Activated CD8-positive, alpha-beta memory T cell treated with anti-CD3 and anti-CD28 coated beads for 1 hour (primary cell): ENCODE results near the gene MAFB.

Source experiments
- DNase-seq, 2 donors: peaks; one replicate each; pipeline ENCODE4 v3.0.0-alpha.2; 2020; ENCODE audit warnings: low read depth in 1 of 2; ENCODE audit errors: extremely low read depth in 1 of 2

The MAFB gene

DNA sequence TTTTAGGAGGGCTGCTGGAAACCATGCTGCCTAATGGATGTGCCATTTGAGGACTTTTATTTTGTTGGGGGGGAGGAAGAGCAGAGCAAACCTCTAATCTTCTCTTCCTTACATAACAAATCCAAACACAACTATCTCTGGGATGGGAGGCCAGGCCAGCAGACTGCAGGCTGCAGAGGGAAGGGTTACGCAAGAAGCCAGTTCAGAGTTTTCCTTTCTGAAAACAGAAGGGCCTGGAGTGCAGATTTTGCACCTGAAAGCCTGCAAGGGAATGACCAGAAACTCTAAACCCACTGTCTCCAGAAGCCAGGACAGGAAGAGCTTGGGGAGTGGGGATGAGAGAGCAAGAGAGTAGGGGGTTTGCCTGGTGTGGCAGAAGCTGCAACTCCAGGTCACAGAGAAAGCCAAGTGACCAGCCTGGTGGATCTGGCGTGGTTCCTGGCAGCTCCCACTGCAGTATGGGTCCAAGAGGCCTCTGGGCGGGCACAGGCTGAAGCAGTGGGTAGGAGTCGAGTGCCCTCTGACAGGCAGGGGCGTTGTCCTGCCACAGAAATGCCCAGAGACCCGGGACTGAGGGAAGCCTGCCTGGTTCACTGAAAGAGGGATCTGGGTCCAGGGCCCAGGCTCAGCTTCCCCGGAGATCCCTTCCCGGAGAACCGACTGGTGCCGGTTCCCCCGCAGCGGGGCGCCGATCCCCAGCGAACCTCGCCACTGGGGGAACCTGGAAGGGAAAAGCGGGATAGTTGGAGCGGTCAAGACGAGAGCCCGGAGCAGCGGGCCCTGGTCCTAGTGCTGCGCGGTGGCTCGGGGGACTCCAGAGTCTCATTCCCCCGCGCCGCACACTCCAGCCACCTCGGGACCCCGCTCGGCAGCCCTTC lies 6.7 kb downstream of the MAFB start:
- no peak for DNase-seq

DNA sequence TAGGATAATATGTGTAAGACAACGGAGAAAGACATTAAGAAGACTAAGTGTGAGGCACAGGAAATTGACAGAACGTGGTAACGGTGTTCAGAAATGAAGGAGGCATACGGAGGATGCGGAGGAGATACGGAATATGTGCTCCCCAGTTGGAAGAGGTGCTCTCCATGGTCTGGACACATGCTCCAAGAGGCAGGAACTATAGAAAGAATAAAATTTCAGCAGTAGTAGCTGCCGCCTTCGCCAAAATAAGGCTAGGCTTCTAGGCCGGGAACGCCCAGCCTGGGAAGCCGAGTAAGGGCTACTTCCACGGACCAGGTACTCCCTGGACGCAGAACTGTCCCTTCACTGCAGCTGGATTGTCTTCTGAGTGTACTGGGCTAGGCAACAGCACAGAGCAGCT lies 7.4 kb downstream of the MAFB start:
- DNase-seq: no peak

DNA sequence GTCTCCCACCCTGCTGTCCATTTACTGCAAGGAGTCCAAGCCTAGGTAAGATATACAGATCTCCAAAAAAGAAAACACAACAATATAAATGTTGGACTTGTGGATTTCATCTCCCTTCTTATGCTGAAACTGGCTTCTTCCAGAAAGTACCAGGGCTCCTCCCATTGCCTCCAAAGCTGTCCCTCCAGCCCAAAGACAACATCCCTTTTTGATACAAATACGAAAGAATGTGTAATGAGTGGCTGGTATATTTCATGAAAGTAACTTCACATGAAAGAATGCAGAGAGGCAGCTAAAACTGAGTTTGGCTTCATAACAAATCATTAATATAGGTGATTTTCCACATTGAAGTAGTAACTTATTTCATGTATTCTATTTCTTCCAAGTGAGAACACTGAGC lies 7.9 kb downstream of the MAFB start:
- no peak for DNase-seq

DNA sequence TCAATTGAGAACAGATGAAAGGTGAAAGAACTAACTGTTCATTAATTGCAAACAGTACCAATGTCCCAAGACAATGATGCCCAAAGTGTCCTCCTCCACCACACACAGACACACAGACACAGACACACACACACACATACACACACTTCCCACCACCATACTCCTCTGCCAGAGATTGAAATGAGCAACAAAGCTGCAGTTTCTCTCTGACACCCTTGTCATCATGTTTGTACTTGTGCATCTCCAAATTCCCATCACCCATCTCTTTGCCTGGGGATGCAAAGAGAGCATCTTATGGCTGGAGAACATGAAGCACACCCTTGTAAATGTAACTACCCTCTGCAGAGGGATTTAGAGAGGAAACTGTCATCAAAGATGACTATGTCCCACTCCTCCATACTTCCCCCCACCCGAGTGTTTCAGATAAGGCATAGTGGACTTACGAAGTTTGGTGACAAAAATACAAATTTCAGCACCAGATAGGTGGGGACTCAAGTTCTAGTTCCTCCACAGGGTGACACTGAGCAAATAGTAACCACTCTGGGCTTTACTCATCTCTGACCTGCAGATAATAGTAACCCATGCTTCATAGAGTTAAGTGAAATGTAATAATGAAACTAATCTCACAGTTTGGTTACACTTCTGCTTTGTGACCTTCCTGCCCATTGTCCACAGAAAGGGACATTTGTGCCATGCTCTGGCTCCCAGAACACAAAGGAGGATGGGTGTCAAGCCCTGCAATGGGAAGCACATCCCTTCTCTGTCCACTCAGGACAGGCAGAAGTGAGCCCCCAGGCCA lies 8.7 kb downstream of the MAFB start:
- no peak for DNase-seq

DNA sequence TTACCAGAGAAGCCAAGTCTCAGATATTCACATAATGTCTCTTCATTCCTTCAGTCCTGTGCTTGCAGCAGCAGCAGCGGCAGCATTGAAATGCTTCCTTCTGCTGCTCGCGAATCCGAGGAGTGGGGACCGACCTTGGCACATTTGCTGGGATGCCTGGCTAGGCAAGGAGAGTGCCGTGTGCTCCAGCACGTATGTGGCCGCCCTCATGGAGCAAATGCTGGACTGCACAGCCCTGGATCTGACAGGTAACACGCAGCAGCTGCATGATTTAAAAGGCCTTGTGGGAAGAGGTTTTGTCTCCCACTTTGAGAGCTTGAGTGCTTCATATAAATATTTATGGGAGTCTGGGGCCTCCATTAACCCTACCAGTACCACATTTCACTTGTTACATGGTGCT lies 9.9 kb downstream of the MAFB start:
- no peak for DNase-seq

DNA sequence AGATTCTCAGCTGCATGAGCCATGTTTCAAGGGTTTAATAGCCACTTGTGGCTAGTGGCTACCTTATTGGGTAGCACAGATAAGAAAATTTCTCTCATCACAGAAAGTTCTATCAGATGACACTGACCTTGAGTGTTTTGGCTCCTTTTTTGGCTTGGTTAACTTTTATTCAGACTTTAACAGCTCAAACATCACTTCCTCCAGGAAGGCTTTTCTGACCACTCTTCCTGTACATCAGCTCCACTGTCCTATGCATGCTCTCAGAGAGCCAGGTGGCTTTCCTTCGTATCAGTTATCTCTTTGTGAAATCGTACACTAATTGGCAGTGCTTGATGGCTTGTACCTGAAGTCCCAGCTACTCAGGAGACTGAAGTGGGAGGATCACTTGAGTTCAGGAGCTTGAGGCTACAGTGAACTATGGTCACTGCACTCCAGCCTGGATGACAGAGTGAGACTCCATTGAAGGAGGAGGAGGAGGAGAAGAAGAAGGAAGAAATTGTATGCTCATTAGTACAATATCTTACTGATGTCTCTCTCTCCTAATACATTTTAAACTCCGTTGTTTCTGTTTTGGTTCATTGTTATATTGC lies 10.7 kb downstream of the MAFB start:
- DNase-seq: no peak

DNA sequence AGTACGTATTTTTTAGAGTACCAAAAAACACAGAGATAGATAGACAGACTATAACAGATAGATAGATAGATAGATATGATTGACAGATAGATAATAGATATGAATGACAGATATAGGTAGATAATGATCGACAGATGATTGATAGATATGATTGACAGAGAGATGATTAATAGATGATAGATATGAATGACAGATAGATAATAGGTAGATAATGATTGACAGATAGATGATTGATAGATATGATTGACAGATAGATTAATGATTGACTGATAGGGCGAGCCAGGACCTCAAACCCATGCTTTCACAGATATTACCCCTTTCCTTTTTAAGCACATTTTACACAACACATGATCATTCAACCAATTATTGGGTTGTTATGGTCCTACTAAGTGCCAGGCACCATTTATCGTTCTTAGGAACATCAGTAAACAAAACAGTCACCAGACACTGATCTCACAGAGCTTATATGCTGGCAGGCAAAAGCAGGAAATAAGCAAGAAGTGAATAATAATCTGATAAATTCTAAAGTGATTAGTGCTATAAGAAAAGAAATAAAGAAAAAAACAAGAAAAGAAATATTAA lies 11.6 kb downstream of the MAFB start:
- no peak for DNase-seq

DNA sequence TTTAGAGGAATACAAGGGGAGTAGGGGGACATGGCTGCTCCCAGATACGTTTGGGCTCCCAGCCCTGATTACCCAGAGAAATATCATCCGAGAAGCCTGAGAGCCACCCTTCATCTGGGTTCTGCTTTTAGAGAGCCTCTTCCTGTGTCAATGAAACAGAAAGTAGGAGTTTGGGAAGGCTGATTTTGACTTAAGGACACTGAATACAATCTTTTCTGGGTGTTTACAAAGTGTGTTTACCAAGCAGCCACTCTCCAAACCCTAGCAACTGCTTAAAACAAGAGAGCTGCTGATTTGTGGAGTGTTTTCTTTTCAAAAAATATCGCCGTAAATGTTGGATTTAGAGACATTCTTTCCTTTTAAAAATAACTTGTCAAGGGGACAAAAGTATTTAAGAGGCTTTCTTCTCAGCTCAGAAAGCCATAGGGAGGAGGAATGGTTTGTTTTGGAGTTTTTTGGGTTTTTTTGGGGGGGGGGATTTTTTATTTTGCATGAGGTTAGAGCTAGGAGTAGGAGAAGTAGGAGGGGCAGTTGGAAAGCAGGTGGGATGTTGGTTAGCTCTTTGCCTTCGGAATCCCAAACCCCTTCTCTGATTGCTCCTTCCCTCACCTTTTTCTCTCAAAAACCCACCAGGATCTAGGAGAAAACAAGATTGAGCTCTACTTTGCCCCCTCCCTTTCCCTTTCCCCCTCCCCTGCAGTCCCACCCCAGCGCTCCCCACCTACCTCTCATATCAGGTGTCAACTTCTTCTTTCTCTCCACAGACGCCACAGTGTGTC lies 12.4 kb downstream of the MAFB start:
- no peak for DNase-seq

DNA sequence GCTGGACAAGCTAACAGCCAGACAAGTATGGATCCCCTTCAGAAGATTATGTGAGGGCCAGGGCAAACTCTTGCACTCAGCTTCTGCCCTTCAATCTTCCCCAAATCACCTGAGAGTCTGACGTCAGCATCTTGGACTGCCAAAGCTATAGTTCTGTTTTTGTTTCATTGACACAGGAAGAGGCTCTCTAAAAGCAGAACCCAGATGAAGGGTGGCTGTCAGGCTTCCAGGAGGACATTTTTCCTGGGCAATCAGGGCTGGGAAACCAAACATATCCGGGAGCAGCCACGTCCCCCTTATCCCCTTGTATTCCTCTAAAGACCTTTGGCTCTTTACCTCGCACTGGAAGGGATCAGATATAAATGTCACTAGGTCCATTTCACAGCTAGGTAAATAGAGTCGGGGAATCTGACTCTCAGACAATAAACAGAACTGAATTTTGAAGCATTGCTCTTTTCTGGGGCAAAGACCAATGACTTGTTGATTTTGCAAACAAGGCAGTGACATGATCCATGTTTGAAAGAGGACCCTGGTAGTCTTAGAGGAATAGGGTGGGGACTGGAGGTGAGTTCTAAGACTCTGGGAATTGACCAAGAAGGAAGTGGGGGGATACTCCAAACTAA lies 13.3 kb downstream of the MAFB start:
- DNase-seq: no peak

DNA sequence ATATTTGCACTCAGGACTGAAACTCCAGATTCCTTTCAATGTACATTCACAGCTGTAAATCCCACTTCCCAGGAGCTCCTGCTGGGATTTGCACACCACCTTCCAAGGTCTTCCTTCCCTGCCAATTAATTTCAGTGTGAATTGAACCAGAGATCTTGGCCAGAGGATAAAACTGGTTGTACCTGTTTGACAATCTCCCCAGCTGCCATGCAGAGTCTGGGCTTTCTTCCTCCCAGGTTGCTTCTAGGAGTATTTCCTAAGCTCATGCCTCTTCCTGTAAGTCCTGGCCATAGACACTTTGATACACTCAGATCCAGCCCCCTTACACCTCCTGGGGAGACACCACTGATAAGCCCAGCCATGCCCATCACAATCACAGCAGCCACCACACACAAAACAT lies 15.6 kb downstream of the MAFB start:
- no peak for DNase-seq

DNA sequence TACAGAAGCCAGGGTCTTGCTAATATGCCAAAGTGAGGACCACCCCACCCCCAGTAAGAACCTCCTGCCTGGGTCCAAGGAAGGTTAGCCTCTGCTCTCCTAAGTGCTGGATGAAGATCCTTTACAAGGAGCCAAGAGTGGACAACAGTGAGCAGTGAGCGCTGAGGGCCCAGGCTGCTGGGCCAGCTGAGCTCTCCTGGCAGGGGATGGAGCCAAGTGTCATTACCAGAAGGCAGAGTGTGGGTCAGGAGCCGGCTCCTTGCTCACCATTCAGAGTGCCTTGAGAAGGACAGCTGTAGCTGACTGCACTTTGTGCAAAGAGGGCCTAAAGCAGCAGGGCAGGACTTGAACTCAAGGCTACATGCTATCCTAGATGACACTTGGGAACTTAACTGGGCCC lies 16.9 kb downstream of the MAFB start:
- no peak for DNase-seq

DNA sequence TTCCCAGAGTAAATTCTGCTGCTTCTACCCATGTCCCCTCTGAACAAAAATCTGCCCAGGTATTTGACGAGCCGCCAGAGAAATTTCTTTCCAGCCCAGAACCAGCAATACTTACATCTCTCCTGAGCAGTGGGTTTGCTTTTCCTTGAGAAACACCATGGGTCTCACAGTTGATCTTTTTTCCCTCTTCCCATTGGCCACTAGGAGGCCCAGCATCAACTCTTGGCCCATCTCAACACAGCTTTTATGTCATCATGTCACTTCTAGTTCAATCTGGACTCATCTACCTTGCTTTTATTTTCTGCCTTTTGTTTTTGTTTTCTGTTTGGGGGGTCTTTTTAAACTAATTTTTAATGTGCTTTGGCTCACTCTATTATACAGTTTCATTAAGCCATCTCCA lies 18.8 kb downstream of the MAFB start:
- no peak for DNase-seq

DNA sequence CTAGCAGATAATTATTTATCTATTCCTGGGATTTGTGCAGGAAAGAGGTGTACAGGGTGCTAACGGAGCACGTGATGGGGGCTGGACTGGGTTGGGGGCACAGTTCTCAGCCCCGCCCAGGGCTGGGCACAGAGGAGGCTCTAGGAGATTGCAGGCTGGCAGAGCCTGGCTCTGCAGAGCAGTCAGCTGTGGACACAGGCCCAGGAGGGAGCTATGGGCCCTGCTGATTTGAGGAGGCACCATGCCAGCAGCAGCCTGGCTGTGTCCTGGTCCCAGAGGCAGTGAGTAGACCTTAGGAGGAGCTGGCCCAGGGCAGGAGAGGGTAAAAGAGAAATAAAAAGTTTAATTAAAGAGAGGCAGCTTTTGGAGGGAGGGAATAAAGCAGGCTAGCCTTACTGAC lies 19.3 kb downstream of the MAFB start:
- DNase-seq: no peak

DNA sequence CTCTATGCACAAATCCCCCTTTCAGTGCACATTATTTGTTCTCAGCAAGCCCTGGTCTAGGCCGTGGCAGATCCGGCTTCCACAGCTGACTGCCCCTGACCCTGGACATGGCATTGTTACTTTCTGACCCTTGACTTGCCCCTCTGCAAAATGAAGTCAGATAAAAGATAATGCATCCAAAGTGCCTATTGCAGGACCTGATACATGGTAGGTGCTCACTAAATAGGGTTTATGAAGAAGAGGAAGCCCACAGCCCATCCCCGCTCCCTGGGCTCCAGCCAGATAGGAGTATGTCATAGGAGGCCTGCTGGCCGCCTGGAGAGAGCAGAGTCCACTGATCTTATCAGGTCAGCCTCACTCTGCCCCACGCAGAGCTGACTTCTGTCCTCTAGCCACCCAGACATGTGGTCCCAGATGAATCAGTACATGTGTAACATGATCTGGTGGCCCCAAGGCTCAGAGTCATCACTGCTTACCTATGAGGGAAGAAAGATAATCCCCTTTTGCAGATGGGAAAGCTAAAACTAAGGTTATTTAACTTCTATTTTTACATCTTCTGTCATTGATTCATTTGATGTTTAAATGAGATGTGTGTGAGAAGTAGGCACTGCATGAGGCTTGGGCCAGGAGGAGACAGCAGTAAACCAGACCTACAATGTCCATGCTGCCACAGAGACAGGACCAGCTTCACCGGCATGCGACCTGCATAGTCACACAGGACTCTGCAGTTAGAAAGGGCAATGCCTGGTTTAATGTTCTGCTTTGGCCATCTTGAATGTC lies 20.4 kb downstream of the MAFB start:
- no peak for DNase-seq

DNA sequence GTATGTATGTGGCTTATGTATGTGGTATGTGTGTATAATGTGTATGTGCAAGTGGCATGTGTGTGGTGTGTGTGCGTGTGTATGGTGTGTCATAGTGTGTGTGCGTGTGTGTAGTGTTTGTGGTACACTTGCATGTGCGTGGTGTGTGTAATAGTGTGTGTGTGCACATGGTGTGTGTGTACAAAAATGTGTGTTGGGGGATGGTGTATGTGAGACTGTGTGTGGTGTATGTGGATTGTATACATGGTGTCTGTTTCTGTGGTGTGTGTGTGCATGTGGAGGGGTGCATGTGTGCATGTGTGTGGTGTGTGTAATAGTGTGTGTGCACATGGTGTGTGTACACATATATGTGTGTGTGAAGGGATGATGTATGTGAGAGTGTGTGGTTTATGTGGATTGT lies 21.5 kb downstream of the MAFB start:
- no peak for DNase-seq

DNA sequence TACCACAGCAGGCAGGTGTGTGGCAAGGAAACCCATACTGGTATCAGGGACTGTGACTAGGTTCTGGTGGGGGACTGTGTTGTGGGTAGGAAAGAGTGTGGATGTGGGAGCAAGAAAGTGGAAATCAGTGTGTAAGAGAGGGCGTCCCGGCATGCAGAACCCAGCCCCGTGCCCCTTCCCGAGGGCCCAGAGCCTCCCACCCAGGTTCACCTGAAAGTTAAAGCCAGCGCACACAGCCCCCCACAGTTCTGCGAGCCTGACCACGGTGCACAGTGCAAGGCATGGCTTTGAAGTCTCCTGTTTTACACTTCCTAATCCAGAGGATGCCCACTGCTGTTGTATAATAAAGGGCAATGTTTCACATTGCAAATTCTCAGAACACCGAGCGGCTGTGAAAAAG lies 22.7 kb downstream of the MAFB start:
- DNase-seq: no peak

DNA sequence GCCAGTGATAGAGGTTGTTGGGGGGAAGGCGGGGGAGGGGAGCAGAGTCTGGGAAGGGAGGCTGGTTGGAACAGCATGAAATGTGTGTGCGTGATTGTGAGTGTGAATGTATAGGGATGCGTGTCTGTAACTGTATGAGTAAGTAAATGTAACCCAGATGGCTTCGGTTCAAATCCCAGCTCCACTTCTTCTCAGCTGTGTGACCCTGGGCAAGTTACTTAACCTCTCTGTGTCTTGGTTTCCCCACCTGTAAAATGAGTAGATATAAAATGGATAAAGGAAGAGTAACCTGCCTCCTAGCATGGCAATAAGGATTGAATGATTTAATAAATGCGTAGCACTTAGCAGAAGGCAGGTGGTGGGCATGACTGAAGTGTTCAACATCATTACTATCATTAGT lies 24.1 kb downstream of the MAFB start:
- DNase-seq: no peak

DNA sequence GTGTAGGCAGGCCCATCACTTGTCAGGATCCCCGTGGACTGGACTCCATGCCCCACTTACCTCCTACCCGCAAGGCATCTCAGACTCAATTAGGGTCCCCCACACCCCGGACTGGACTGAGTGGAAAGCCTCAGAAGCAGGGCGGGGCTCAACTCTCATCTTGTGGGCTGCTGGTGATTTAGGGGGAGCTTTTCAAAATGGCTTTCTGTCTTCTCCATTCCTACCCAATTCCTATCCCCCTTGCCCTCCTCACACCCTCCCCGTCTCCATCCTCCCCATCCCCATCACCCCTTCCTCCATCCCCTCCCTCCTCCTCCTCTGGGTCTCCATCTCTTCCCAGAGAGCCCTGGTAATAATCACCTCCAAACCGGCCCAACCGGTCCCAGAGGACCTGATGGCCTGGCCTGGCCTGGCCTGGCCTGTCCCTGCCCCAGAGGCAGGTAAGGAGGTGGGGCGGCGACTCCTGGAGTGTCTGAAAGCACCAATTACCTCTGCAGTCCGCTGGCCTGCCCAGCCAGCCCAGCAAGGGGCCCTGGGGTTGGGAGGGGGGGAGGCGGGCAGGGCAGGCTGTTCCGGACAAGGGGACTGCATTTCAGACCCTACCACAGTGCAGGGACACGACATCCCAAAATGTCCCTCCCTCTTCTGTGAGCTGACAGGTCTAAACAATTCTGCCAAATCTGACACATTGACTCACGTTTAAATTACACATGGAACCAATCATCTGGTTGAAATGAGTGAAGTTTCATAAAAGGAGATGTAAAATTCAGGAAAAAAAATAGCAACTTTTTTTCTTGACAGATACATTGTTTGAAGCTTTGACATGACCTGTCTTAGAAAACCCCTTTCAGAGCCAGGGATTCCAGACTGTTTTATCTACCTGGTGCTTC lies 24.8 kb downstream of the MAFB start:
- DNase-seq: no peak
